PC-9 (cell line): ENCODE results near the gene TEP1.

Experiments used
- CTCF ChIP-seq: fragments of 200-600 bp; sonication (generic); conservative IDR thresholded peaks from 2 replicates; pipeline ENCODE4 v1.6.1; 2017; ENCODE audit warnings: mixed run types, antibody characterized with exemption, mild to moderate bottlenecking, moderate library complexity
- EZH2 ChIP-seq: fragments of 200-600 bp; sonication (generic); IDR thresholded peaks from 2 replicates; pipeline ENCODE4 v1.8.0; 2017; ENCODE audit warnings: antibody characterized with exemption, low read depth

- no peak for TF ChIP-seq CTCF
- no peak for TF ChIP-seq EZH2
Observed at GRCh38 chr14:20329355-20329754, 83.9 kb downstream of the TEP1 start.
